NT2/D1 (cell line): Measurements from ENCODE around the gene KRT6A.

Source experiments
- SUZ12 ChIP-seq: IDR thresholded peaks from 2 replicates; pipeline ENCODE4 v1.6.1; 2011; ENCODE audit not compliant: insufficient read length, insufficient read depth; ENCODE audit errors: extremely low read depth
- YY1 ChIP-seq: IDR thresholded peaks from 2 replicates; pipeline ENCODE4 v1.6.1; 2011; ENCODE audit not compliant: insufficient read length, insufficient read depth

GRCh38 chr12:52508211-52508610, 15.2 kb upstream of the KRT6A start:
- TF ChIP-seq YY1 (no peak), SUZ12 (no peak)
